Liver (tissue), 9 donors: ENCODE results near the gene DRAM2. TPM values are rescaled to one million over a fixed set of nuclear protein-coding genes. Genes with fewer than 3 reads are reported as not detected.

Experiments
- DNase-seq: peaks from one replicate; pipeline ENCODE4 v3.0.0-alpha.2; 2017; ENCODE audit warnings: low spot score
- H3K27ac ChIP-seq, 2 donors: one replicate each; pipeline ENCODE4 v1.7.0; 2013; ENCODE audit warnings: inconsistent platforms in 2 of 2, low read length in 2 of 2, control low read depth in 1 of 2, low read depth in 1 of 2, mild to moderate bottlenecking in 1 of 2
- H3K27me3 ChIP-seq, 4 donors: one replicate each; pipeline versions ENCODE4 v1.6.1 to v1.7.0; 2013; ENCODE audit warnings: low read length in 3 of 4, inconsistent platforms in 1 of 4, mild to moderate bottlenecking in 1 of 4, moderate library complexity in 1 of 4; ENCODE audit not compliant: control insufficient read depth in 4 of 4, insufficient read depth in 4 of 4
- H3K36me3 ChIP-seq, 4 donors: one replicate each; pipeline versions ENCODE4 v1.6.1 to v1.7.0; 2013; ENCODE audit warnings: low read length in 3 of 4, mild to moderate bottlenecking in 3 of 4, low read depth in 1 of 4, moderate library complexity in 1 of 4; ENCODE audit not compliant: control insufficient read depth in 4 of 4, insufficient read depth in 3 of 4
- H3K4me1 ChIP-seq, 4 donors: one replicate each; pipeline versions ENCODE4 v1.6.1 to v1.7.0; 2013; ENCODE audit warnings: low read length in 3 of 4, mild to moderate bottlenecking in 3 of 4, moderate library complexity in 1 of 4; ENCODE audit not compliant: control insufficient read depth in 4 of 4, insufficient read depth in 4 of 4
- H3K4me3 ChIP-seq, 3 donors: one replicate each; pipeline versions ENCODE4 v1.6.1 to v1.7.0; 2013; ENCODE audit warnings: low read length in 3 of 3, control low read depth in 1 of 3, low read depth in 1 of 3, mild to moderate bottlenecking in 1 of 3
- H3K9ac ChIP-seq, 2 donors: one replicate each; pipeline ENCODE4 v1.7.0; 2013; ENCODE audit warnings: low read length in 2 of 2, mild to moderate bottlenecking in 2 of 2, moderate library complexity in 2 of 2, control low read depth in 1 of 2, low read depth in 1 of 2
- H3K9me3 ChIP-seq, 4 donors: one replicate each; pipeline versions ENCODE4 v1.6.1 to v1.7.0; 2013; ENCODE audit warnings: low read length in 3 of 4; ENCODE audit not compliant: control insufficient read depth in 4 of 4
- EGR1 ChIP-seq, 2 donors: IDR thresholded peaks; 2 replicates each; pipeline ENCODE4 v1.6.1; 2016 to 2018; ENCODE audit warnings: antibody characterized with exemption in 2 of 2, low read depth in 2 of 2
- GABPA ChIP-seq, 2 donors: IDR thresholded peaks in 1 of 2; conservative IDR thresholded peaks in 1 of 2; 2 replicates each; pipeline ENCODE4 v1.6.1; 2016; ENCODE audit warnings: antibody characterized with exemption in 2 of 2, mild to moderate bottlenecking in 1 of 2, moderate library complexity in 1 of 2
- HNF4G ChIP-seq: IDR thresholded peaks from 2 replicates; pipeline ENCODE4 v1.6.1; 2016; ENCODE audit warnings: antibody characterized with exemption
- JUND ChIP-seq, 2 donors: IDR thresholded peaks; 2 replicates each; pipeline ENCODE4 v1.6.1; 2016; ENCODE audit warnings: antibody characterized with exemption in 2 of 2
- RXRA ChIP-seq, 2 donors: IDR thresholded peaks; 2 replicates each; pipeline ENCODE4 v1.6.1; 2017 to 2018; ENCODE audit warnings: antibody characterized with exemption in 2 of 2, mild to moderate bottlenecking in 1 of 2
- SP1 ChIP-seq: IDR thresholded peaks from 2 replicates; pipeline ENCODE4 v1.6.1; 2018; ENCODE audit warnings: antibody characterized with exemption, mild to moderate bottlenecking
- YY1 ChIP-seq: IDR thresholded peaks from 2 replicates; pipeline ENCODE4 v1.6.1; 2016; ENCODE audit warnings: antibody characterized with exemption, mild to moderate bottlenecking
- WGBS: extraction: QIAGEN DNeasy Blood & Tissue Kit; methylation state at CpG from one replicate; pipeline ENCODE4 v1.1.7; 2013; 5-methylcytosine and 5-hydroxymethylcytosine counted together
- polyA plus RNA-seq, 2 donors: library from polyadenylated mRNA; stranded (reverse) in 1 of 2; unstranded in 1 of 2; fragments of 200-250 nt in 1 of 2; fragments of >200 nt in 1 of 2; fragmentation: Nextera tagmentation in 1 of 2; extraction: Ambion mirVana in 1 of 2; gene quantifications; one replicate each; pipeline versions ENCODE4 v1.2.1 to v1.2.3, GENCODE V29; 2013 to 2015
- total RNA-seq, 2 donors: library from RNA; depleted of rRNA; stranded (reverse); fragments of >200 nt; gene quantifications; one replicate each; pipeline ENCODE4 v1.2.3, GENCODE V29; 2014
- TF ChIP-seq, protein P1 (sequence below): IDR thresholded peaks from 2 replicates; pipeline ENCODE4 v1.6.1; 2016; ENCODE audit warnings: antibody characterized with exemption
- TF ChIP-seq, protein P2 (sequence below): IDR thresholded peaks from 2 replicates; pipeline ENCODE4 v1.6.1; 2016; ENCODE audit warnings: antibody characterized with exemption
- TF ChIP-seq, protein P3 (sequence below): IDR thresholded peaks from 2 replicates; pipeline ENCODE4 v1.6.1; 2016; ENCODE audit warnings: antibody characterized with exemption, mild to moderate bottlenecking
- TF ChIP-seq, protein P4 (sequence below): IDR thresholded peaks from 2 replicates; pipeline ENCODE4 v1.6.1; 2016; ENCODE audit warnings: antibody characterized with exemption
- donor health status: healthy.
- donor health status: healthy.
- donor health status: healthy.
- donor health status: healthy.
- donor health status: healthy.

Gene DRAM2
- total and polyA plus RNA-seq, 4 donors, result 15.7 to 33.9 (median 19.8) TPM

DNA sequence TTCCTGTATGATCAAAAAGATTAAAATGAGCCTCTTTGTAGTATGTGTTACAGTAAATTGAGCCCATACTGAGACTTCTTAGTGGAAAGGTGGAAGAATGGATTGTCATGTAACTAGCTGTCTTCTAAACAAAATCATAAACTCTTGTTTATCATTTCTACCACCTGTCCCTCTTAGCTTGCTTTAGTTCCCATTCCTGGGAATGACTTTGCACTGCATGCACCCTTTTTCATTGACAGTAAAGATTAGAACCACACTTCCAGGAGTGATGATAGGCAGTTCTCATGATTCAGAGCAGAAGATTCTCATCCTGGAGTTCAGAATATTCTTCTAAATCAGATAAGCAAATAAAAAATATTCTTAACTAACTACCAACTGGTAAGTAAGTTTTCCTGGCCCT is 32.6 kb upstream of the DRAM2 start:
- H3K27ac ChIP-seq, result no peak overlapping the region
- peaks cover 0 to 6% (median 2%) of the 10 kb centered on the region in 4 donors for H3K4me1 ChIP-seq
- peaks cover 3 to 38% (median 19%) of the 10 kb centered on the region in 4 donors for H3K36me3 ChIP-seq

DNA sequence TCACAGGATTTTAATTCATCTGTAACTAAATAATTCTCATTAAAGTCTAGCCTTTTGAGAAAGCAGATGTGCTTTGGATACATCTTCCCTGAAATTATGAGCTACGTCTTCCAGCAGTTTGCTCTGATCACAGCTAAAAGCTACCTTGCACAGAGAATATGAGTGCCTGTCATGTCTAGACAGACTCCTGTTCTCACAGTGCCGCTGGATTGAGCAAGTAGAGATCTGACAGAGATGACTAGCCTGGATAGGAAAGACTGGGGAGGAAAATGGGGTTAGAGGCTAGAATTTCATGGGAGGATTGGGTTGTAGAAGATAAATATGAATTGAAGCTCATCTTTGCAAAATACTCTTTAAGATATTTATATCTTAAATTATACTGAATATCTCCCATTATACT is 24.3 kb upstream of the DRAM2 start:
- Histone ChIP-seq H3K9me3 (no peaks in the 10 kb centered on the region), H3K27ac (no peak overlapping the region), H3K27me3 (no peaks in the 10 kb centered on the region), H3K4me3 (no peak overlapping the region), H3K36me3 (peaks cover 1 to 44% (median 16%) of the 10 kb centered on the region in 4 donors), H3K9ac (no peak overlapping the region), H3K4me1 (peaks cover 0 to 8% (median 3%) of the 10 kb centered on the region in 4 donors)
- WGBS, result over 99% methylated on average over 2 of the region's 2 CpGs
- TF ChIP-seq, protein P1, sequence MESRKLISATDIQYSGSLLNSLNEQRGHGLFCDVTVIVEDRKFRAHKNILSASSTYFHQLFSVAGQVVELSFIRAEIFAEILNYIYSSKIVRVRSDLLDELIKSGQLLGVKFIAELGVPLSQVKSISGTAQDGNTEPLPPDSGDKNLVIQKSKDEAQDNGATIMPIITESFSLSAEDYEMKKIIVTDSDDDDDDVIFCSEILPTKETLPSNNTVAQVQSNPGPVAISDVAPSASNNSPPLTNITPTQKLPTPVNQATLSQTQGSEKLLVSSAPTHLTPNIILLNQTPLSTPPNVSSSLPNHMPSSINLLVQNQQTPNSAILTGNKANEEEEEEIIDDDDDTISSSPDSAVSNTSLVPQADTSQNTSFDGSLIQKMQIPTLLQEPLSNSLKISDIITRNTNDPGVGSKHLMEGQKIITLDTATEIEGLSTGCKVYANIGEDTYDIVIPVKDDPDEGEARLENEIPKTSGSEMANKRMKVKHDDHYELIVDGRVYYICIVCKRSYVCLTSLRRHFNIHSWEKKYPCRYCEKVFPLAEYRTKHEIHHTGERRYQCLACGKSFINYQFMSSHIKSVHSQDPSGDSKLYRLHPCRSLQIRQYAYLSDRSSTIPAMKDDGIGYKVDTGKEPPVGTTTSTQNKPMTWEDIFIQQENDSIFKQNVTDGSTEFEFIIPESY, result no peak
- no peak for TF ChIP-seq YY1
- no peak for TF ChIP-seq GABPA (IDR thresholded peaks at IDR 0.05 in 1 of 2, conservative IDR thresholded peaks at IDR 0.05 in 1 of 2)
- TF ChIP-seq HNF4G, result no peak
- TF ChIP-seq, protein P2, sequence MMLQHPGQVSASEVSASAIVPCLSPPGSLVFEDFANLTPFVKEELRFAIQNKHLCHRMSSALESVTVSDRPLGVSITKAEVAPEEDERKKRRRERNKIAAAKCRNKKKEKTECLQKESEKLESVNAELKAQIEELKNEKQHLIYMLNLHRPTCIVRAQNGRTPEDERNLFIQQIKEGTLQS, result no peak
- TF ChIP-seq JUND (IDR thresholded peaks at IDR 0.05), result no peak
- TF ChIP-seq, protein P3, sequence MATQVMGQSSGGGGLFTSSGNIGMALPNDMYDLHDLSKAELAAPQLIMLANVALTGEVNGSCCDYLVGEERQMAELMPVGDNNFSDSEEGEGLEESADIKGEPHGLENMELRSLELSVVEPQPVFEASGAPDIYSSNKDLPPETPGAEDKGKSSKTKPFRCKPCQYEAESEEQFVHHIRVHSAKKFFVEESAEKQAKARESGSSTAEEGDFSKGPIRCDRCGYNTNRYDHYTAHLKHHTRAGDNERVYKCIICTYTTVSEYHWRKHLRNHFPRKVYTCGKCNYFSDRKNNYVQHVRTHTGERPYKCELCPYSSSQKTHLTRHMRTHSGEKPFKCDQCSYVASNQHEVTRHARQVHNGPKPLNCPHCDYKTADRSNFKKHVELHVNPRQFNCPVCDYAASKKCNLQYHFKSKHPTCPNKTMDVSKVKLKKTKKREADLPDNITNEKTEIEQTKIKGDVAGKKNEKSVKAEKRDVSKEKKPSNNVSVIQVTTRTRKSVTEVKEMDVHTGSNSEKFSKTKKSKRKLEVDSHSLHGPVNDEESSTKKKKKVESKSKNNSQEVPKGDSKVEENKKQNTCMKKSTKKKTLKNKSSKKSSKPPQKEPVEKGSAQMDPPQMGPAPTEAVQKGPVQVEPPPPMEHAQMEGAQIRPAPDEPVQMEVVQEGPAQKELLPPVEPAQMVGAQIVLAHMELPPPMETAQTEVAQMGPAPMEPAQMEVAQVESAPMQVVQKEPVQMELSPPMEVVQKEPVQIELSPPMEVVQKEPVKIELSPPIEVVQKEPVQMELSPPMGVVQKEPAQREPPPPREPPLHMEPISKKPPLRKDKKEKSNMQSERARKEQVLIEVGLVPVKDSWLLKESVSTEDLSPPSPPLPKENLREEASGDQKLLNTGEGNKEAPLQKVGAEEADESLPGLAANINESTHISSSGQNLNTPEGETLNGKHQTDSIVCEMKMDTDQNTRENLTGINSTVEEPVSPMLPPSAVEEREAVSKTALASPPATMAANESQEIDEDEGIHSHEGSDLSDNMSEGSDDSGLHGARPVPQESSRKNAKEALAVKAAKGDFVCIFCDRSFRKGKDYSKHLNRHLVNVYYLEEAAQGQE, result no peak
- no peak for TF ChIP-seq SP1
- no peak for TF ChIP-seq EGR1 (IDR thresholded peaks at IDR 0.05; ENCODE audit: low read depth in 2 of 2)
- no peak for DNase-seq

More for the DNA sequence above, 32.6 kb upstream of the DRAM2 start:
- Histone ChIP-seq H3K4me3 (no peak overlapping the region), H3K9me3 (no peaks in the 10 kb centered on the region), H3K9ac (no peak overlapping the region), H3K27me3 (no peaks in the 10 kb centered on the region)
- DNase-seq, result no peak
- TF ChIP-seq GABPA (IDR thresholded peaks at IDR 0.05 in 1 of 2, conservative IDR thresholded peaks at IDR 0.05 in 1 of 2) (no peak), RXRA (IDR thresholded peaks at IDR 0.05) (no peak), YY1 (no peak)
- TF ChIP-seq, protein P4, sequence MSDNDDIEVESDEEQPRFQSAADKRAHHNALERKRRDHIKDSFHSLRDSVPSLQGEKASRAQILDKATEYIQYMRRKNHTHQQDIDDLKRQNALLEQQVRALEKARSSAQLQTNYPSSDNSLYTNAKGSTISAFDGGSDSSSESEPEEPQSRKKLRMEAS, result no peak
- TF ChIP-seq, protein P1, result no peak
